GM18907 (cell line): ENCODE results near the gene FRMD8.

Source experiments
- ATAC-seq: cut with Tn5 transposase; IDR thresholded peaks from one replicate; pipeline ENCODE4 v1.9.1; 2021; ENCODE audit warnings: mild to moderate bottlenecking, moderate library complexity; ENCODE audit not compliant: unreplicated experiment

The FRMD8 gene

GRCh38 chr11:65375012-65375411 is 11.4 kb upstream of the FRMD8 start:
- ATAC-seq = no peak

GRCh38 chr11:65376138-65376713 is 10.2 kb upstream of the FRMD8 start:
- ATAC-seq = no peak

GRCh38 chr11:65377036-65377435 is 9.4 kb upstream of the FRMD8 start:
- no peak for ATAC-seq

GRCh38 chr11:65377777-65378176 is 8.7 kb upstream of the FRMD8 start:
- ATAC-seq = no peak

GRCh38 chr11:65378208-65378927 is 8.1 kb upstream of the FRMD8 start:
- no peak for ATAC-seq

GRCh38 chr11:65378928-65379638 is 7.4 kb upstream of the FRMD8 start:
- no peak for ATAC-seq

- ATAC-seq = no peak
Observed at GRCh38 chr11:65379698-65380459, 6.6 kb upstream of the FRMD8 start.

GRCh38 chr11:65380460-65381119 is 5.8 kb upstream of the FRMD8 start:
- ATAC-seq = no peak

GRCh38 chr11:65381716-65382032 is 4.8 kb upstream of the FRMD8 start:
- ATAC-seq = no peak

- ATAC-seq = peak; percentile 58
Observed at GRCh38 chr11:65382033-65382803, 4.2 kb upstream of the FRMD8 start, which contains the start of gene SLC25A45. Gene SLC25A45 (minus strand): TSS chr11:65382646. CDS start chr11:65381951, 695 bp downstream.

- ATAC-seq = no peak
Observed at GRCh38 chr11:65382804-65383368, 3.6 kb upstream of the FRMD8 start.

GRCh38 chr11:65383778-65384177 is 2.7 kb upstream of the FRMD8 start:
- no peak for ATAC-seq

GRCh38 chr11:65384301-65384889 is 2.0 kb upstream of the FRMD8 start:
- ATAC-seq = no peak

- no peak for ATAC-seq
Observed at GRCh38 chr11:65388731-65389130, 2.3 kb downstream of the FRMD8 start.

- ATAC-seq = no peak
Observed at GRCh38 chr11:65389294-65389980, 3.0 kb downstream of the FRMD8 start.

- ATAC-seq = no peak
Observed at GRCh38 chr11:65390099-65390941, 3.9 kb downstream of the FRMD8 start.

GRCh38 chr11:65390996-65391395 is 4.6 kb downstream of the FRMD8 start:
- no peak for ATAC-seq
